B cell (primary cell): Measurements from ENCODE around the gene LIPM.

Source experiments
- CTCF ChIP-seq: fragments of 200-600 bp; IDR thresholded peaks from one replicate; pipeline ENCODE4 v1.8.0; 2022; ENCODE audit warnings: antibody characterized with exemption, mild to moderate bottlenecking
- EZH2 ChIP-seq: IDR thresholded peaks from 2 replicates; pipeline ENCODE4 v1.6.1; 2012; ENCODE audit warnings: borderline replicate concordance, low read depth, mild to moderate bottlenecking, moderate library complexity, low read length; ENCODE audit not compliant: insufficient read depth, poor library complexity, severe bottlenecking

GRCh38 chr10:88843171-88843570, 40.6 kb downstream of the LIPM start:
- TF ChIP-seq CTCF (no peak), EZH2 (no peak)
